GM12891 (cell line): Measurements from ENCODE around the gene NABP2.

Experiments
- DNase-seq: peaks from one replicate; pipeline ENCODE4 v3.0.0; 2011; ENCODE audit warnings: low spot score; ENCODE audit not compliant: insufficient read length
- FAIRE-seq: peaks from 2 replicates; lab custom pipeline; 2011; peaks lifted over from hg19 to GRCh38; lab: Jason Lieb, UNC
- PAX5 ChIP-seq: IDR thresholded peaks from 2 replicates; pipeline ENCODE4 v1.6.1; 2011; ENCODE audit warnings: low read length, moderate library complexity, mild to moderate bottlenecking; ENCODE audit not compliant: insufficient read depth, severe bottlenecking
- POLR2A ChIP-seq: IDR thresholded peaks from 2 replicates; pipeline ENCODE4 v1.6.1; 2011; ENCODE audit warnings: low read depth, low read length, control low read depth
- POLR2AphosphoS5 ChIP-seq: IDR thresholded peaks from 2 replicates; pipeline ENCODE4 v1.6.1; 2011; ENCODE audit warnings: low read depth, low read length, control low read depth
- POU2F2 ChIP-seq: IDR thresholded peaks from 2 replicates; pipeline ENCODE4 v1.6.1; 2011; ENCODE audit warnings: low read depth, mild to moderate bottlenecking, control low read depth, low read length, moderate library complexity
- SPI1 ChIP-seq: IDR thresholded peaks from 2 replicates; pipeline ENCODE4 v1.6.1; 2011; ENCODE audit warnings: low read depth, low read length, control low read depth
- TAF1 ChIP-seq: IDR thresholded peaks from 2 replicates; pipeline ENCODE4 v1.6.1; 2011; ENCODE audit warnings: low read depth, low read length, control low read depth

Gene NABP2

DNA sequence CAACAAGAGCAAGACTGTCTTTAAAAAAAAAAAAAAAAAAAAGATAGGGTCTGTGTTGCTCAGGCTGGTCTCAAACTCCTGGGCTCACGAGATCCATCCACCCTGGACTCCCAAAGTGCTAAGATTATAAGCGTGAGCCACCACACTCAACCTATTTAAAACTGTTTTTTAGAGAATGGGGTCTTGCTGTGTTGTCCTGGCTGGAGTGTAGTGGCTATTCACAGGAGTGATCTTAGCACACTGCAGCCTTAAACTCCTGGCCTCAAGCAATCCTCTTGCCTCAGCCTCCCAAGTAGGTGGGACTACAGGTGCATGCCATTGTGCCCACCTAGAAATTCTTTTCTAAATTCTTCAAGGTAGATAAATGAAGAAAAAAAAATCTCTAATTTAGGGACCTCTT is 50.2 kb downstream of the NABP2 start:
- FAIRE-seq (no peak), DNase-seq (no peak)
- TF ChIP-seq POU2F2 (no peak), TAF1 (no peak), POLR2AphosphoS5 (no peak), POLR2A (no peak), SPI1 (no peak), PAX5 (no peak)

DNA sequence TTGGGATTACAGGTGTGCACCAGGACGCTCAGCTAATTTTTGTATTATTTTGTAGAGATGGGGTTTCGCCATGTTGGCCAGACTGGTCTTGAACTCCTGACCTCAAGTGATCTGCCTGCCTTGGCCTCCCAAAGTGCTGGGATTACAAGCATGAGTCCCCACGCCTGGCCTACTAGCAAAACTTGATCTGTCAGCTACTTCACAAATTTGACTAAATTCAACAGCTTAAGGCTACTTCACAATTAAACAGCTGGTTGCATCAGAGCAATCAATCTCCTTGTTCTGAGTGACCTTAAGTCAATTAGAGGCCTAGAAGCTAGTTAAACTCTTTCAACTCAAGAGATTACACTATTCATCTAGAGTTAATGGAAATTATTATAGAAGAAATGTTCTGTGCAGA is 54.8 kb downstream of the NABP2 start:
- DNase-seq (no peak), FAIRE-seq (no peak)
- TF ChIP-seq POU2F2 (no peak), POLR2A (no peak), SPI1 (no peak), PAX5 (no peak), POLR2AphosphoS5 (no peak), TAF1 (no peak)
